Right lobe of liver (tissue), 6 donors: ENCODE data around the gene MAPK6. TPM values are rescaled to one million over a fixed set of nuclear protein-coding genes. Genes with fewer than 3 reads are reported as not detected.

Experiments used
- ATAC-seq, 4 donors: fragments of 200-7000 bp; cut with Tn5 transposase; one replicate each; pipeline ENCODE4 v1.9.1; 2020; ENCODE audit warnings: mild to moderate bottlenecking in 4 of 4, moderate library complexity in 4 of 4
- DNase-seq, 3 donors: peaks; one replicate each; pipeline ENCODE4 v3.0.0-alpha.2; 2020
- H3K27ac ChIP-seq, 3 donors: fragments of 200-600 bp; one replicate each; pipeline ENCODE4 v1.8.0; 2022
- H3K27me3 ChIP-seq, 2 donors: fragments of 200-600 bp; one replicate each; pipeline ENCODE4 v1.8.0; 2022
- H3K36me3 ChIP-seq, 4 donors: fragments of 200-600 bp; sonication (generic) in 1 of 4; one replicate each; pipeline versions ENCODE4 v1.5.1 to v1.8.0; 2017 to 2022; ENCODE audit warnings: control low read depth in 1 of 4
- H3K4me1 ChIP-seq, 4 donors: fragments of 200-600 bp; sonication (generic) in 1 of 4; one replicate each; pipeline versions ENCODE4 v1.5.1 to v1.8.0; 2017 to 2022; ENCODE audit warnings: control low read depth in 1 of 4
- H3K4me3 ChIP-seq, 3 donors: fragments of 200-600 bp; one replicate each; pipeline ENCODE4 v1.8.0; 2022
- H3K9me3 ChIP-seq, 4 donors: fragments of 200-600 bp; sonication (generic) in 1 of 4; one replicate each; pipeline versions ENCODE4 v1.5.1 to v1.8.0; 2017 to 2022; ENCODE audit warnings: control low read depth in 1 of 4
- POLR2A ChIP-seq: fragments of 450-650 bp; IDR thresholded peaks from one replicate; pipeline ENCODE4 v1.6.1; 2017; ENCODE audit warnings: antibody characterized with exemption, mild to moderate bottlenecking
- WGBS: methylation state at CpG from one replicate; pipeline ENCODE4 v1.1.6; 2018; ENCODE audit warnings: low coverage, low lambda C conversion rate; ENCODE audit not compliant: insufficient coverage; ENCODE audit errors: missing lambda C conversion rate; 5-methylcytosine and 5-hydroxymethylcytosine counted together
- intact Hi-C, 2 donors: fragments of 100-400 bp; cut with DNase I; formaldehyde crosslinking; loops; one replicate each; pipeline versions ENCODE4 v1.11.2 to v1.14.1; 2022
- total RNA-seq, 6 experiments: library from RNA; depleted of rRNA in 2 of 6; stranded (reverse); fragments of >200 nt in 2 of 6; fragmentation: NEBNext Ultra II Directional in 3 of 6; extraction: Animal tissue kit (Norgen Biotek cat#: 25700) in 3 of 6; gene quantifications; one replicate each; pipeline versions ENCODE4 v1.1.0 to v1.2.4, GENCODE V29; 2016 to 2023
- TF ChIP-seq, protein P1 (sequence below), 4 donors: fragments of 200-600 bp in 3 of 4; fragments of 450-650 bp in 1 of 4; IDR thresholded peaks; one replicate each; pipeline versions ENCODE4 v1.5.1 to v1.8.0; 2016 to 2022; ENCODE audit warnings: antibody characterized with exemption in 4 of 4, mild to moderate bottlenecking in 2 of 4
- donor health status: DM: no; HTN: yes; CAD: no.
- donor health status: DM: no; HTN: no; CAD: no.
- donor health status: DM: no; HTN: no; CAD: no.
- donor health status: DM: no; HTN: yes; CAD: no.
- donor health status: DM: no; HTN: yes; CAD: no.

The MAPK6 gene
- total RNA-seq, 6 experiments from 2014 or later: 15.8 to 35.8 (median 22.3) TPM

GRCh38 chr15:52114261-52115055 is 95.4 kb downstream of the MAPK6 start:
- intact Hi-C loops: no loop called here
- TF ChIP-seq, protein P1, sequence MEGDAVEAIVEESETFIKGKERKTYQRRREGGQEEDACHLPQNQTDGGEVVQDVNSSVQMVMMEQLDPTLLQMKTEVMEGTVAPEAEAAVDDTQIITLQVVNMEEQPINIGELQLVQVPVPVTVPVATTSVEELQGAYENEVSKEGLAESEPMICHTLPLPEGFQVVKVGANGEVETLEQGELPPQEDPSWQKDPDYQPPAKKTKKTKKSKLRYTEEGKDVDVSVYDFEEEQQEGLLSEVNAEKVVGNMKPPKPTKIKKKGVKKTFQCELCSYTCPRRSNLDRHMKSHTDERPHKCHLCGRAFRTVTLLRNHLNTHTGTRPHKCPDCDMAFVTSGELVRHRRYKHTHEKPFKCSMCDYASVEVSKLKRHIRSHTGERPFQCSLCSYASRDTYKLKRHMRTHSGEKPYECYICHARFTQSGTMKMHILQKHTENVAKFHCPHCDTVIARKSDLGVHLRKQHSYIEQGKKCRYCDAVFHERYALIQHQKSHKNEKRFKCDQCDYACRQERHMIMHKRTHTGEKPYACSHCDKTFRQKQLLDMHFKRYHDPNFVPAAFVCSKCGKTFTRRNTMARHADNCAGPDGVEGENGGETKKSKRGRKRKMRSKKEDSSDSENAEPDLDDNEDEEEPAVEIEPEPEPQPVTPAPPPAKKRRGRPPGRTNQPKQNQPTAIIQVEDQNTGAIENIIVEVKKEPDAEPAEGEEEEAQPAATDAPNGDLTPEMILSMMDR (IDR thresholded peaks at IDR 0.05): no peak
- no peak for TF ChIP-seq POLR2A
- Histone ChIP-seq H3K27ac (peak overlapping the region in 2 of 3 donors; percentile 88 to 96), H3K36me3 (no peaks in the 10 kb centered on the region), H3K27me3 (no peaks in the 10 kb centered on the region), H3K9me3 (no peaks in the 10 kb centered on the region), H3K4me1 (peaks cover 0 to 21% (median 6%) of the 10 kb centered on the region in 4 donors), H3K4me3 (no peak overlapping the region)
- 68% methylated on average over 5 of the region's 5 CpGs for WGBS
- ATAC-seq: peak in 1 of 4 donors; percentile 7
- DNase-seq: no peak

DNA sequence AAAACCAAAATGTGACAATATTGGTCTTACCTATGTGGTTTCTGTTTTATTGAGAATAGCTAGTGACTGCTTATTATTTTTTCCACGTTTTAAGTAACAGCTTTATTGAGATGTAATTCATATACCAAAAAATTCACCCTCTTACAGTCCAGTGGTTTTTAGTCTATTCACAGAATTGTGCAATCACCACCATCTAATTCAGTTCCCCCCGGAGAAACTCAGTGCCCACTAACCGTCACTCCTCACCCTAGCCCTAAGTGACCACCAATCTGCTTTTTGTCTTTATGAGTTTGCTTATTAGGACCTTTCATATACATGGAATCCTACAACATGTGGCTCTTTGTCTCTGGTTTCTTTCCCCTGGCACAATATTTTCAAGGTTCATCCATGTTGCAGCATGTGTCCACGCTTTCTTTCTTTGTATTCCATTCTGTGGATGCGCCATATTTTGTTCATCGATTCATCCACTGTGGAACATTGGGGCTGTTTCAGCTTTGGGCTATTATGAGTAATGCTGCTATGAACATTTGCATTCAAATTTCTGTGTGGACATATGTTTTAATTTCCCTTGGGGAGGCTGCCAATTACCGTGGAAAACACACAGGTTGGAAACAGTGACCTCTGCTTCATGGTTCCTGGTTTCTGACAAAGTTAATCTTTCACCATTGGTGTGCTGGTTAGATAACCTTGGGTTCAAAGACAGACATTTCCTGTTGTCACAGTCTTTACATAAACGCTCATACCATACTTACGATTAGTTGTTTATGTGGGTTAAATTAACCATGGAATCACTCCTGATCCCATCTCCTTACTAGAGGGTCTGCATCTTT is 96.8 kb downstream of the MAPK6 start:
- Histone ChIP-seq H3K36me3 (no peaks in the 10 kb centered on the region), H3K4me3 (peak overlapping the region in 2 of 3 donors; percentile 10 to 15), H3K9me3 (no peaks in the 10 kb centered on the region), H3K4me1 (peaks cover 0 to 21% (median 7%) of the 10 kb centered on the region in 4 donors), H3K27me3 (no peaks in the 10 kb centered on the region), H3K27ac (peak overlapping the region; percentile 75 to 96 (median 88))
- intact Hi-C loops: no loop called here
- peak in 1 of 3 donors; percentile 67 for DNase-seq
- TF ChIP-seq POLR2A: no peak
- TF ChIP-seq, protein P1 (IDR thresholded peaks at IDR 0.05): no peak
- 23% methylated on average over 9 of the region's 9 CpGs for WGBS
- ATAC-seq: peak; percentile 70 to 79 (median 76)

Other genes starting within 250 kb of the MAPK6 start
- gene TMOD3, start 189.6 kb upstream of the MAPK6 start, total RNA-seq: 10 to 100 TPM; 15.0 to 32.2 (median 20.6) TPM
- gene LEO1, start 47.4 kb upstream of the MAPK6 start, total RNA-seq: 10 to 100 TPM in 4 of 6 experiments, 1 to 10 TPM in 2; 8.9 to 20.6 (median 11.9) TPM
- gene BCL2L10, start 93.6 kb downstream of the MAPK6 start, total RNA-seq: 1 to 10 TPM; 1.8 to 3.9 (median 2.6) TPM
- gene GNB5, start 172.2 kb downstream of the MAPK6 start, total RNA-seq: 10 to 100 TPM; 11.1 to 34.5 (median 16.5) TPM